HG03342 (cell line): Measurements from ENCODE around the gene KCTD3.

Experiments used
- ATAC-seq: cut with Tn5 transposase; IDR thresholded peaks from one replicate; pipeline ENCODE4 v1.9.1; 2021; ENCODE audit warnings: mild to moderate bottlenecking, moderate library complexity; ENCODE audit not compliant: unreplicated experiment

The KCTD3 gene

DNA sequence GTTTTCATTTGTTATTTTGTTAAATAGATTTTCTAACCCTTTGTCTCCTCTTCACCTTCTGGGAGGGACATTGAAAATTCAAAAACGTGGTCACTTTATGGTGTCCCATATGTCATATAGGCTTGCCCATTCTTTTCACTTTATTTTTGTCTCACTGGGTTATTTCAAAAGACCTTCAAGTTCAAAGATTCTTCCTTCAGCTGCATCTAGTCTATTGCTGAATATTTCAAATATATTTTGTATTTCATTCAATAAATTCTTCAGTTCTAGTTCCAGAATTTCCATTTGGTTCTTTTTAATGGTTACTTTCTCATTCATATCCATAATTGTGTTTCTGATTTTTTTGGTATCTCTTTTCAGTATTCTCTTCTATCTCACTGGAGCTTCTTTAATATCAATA is 11.6 kb upstream of the KCTD3 start:
- no peak for ATAC-seq

DNA sequence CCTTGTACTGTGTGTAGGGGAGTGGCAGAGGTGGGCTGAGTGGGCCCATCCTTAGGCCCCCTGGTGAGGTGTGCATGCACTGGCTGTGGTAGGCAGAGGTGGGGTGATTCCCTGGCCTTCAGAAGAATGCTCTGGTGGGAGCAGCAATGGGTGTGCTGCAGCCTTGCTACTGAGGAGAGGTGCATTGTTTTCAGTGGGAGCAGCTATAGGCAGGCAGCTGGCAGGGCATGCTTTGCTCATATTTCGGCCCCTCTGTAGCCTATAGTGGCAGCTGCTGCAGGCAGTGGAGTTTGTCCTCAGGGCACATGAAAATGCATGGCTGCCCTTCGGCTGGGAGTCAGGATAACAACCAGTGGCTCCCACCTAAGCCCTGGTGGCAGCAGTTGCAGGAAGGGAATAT is 10.1 kb upstream of the KCTD3 start:
- ATAC-seq, result no peak

DNA sequence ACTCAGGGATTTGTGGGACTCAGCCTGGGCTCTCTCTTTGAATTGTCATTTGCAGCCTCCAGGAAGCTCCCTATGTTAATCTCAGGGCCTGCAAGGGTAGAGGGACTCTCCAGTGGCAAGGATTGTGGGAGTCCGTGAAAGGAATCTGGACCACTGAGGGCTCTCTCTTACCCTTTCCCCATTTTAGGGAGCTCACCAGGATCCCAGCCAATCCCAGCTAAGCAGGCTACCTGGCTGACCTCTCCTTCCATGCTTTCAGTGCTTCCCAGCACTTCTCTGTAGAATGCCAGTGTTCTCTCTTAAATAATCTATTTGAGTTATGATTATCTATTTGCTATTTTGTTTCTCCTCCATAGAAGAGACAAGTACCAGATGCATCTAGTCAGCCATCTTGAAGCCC is 9.6 kb upstream of the KCTD3 start:
- ATAC-seq, result no peak

- no peak for ATAC-seq
Measured at GRCh38 chr1:215557992-215558626, 9.0 kb upstream of the KCTD3 start.

GRCh38 chr1:215567491-215568298 is 591 bp downstream of the KCTD3 start:
- peak; percentile 55 for ATAC-seq

- no peak for ATAC-seq
Measured at GRCh38 chr1:215568299-215568692, 1.2 kb downstream of the KCTD3 start.

GRCh38 chr1:215569986-215570824 is 3.1 kb downstream of the KCTD3 start:
- ATAC-seq, result no peak

- ATAC-seq, result no peak
Measured at GRCh38 chr1:215581896-215582295, 14.8 kb downstream of the KCTD3 start.

- ATAC-seq, result no peak
Measured at GRCh38 chr1:215583185-215583749, 16.2 kb downstream of the KCTD3 start.

DNA sequence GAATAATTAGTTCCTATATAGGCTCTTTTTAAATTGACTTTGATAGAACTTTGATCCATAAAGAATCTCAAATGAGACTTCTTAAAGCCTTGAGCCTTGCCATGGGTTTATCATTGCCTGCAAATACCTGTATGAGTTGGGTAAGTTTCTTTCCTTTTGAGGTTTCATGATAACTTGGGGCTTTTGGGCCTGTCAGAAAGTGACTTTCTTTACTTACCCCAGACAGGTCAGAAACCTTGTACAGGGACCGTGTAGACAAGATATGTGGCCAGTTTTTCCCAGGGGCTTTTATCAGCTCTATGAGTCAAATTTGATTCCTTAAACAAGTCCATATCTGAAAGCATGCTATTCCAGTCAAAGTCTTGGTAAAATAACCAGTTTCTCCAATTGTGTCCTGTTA is 17.3 kb downstream of the KCTD3 start:
- no peak for ATAC-seq

DNA sequence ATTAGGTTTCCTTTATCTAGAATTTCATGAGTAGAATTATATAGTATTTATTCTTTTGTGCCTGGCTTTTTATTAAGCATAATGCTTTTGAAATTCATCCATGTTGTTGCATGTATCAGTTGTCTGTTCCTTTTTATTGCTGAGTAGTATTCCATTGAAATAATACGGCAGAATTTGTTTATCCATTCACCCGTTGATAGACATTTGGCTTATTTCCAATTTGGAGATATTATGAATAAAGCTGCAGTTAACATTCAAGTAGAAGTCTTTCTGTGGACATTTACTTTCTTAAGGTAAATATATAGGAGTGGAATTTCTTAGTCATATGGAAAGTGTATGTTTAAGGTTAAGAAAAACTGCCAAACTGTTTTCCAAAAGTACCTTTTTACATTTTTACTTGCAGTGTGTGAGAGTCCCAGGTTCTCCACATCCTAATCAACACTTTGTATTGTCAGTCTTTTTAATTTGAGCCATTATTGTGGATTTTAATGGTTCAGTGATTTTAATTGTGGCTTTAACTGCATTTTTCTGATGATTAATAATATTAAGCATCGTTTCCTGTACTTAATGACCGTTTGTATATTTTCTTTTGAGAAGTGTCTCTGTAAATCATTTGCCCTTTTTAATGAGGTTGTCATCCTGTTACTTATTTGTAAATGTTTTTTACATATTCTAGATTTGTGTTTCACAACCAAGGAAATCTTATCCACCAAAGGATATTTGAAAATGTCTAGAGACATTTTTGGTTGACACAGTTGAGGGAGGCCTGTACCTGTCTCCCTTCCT is 22.7 kb downstream of the KCTD3 start:
- no peak for ATAC-seq

DNA sequence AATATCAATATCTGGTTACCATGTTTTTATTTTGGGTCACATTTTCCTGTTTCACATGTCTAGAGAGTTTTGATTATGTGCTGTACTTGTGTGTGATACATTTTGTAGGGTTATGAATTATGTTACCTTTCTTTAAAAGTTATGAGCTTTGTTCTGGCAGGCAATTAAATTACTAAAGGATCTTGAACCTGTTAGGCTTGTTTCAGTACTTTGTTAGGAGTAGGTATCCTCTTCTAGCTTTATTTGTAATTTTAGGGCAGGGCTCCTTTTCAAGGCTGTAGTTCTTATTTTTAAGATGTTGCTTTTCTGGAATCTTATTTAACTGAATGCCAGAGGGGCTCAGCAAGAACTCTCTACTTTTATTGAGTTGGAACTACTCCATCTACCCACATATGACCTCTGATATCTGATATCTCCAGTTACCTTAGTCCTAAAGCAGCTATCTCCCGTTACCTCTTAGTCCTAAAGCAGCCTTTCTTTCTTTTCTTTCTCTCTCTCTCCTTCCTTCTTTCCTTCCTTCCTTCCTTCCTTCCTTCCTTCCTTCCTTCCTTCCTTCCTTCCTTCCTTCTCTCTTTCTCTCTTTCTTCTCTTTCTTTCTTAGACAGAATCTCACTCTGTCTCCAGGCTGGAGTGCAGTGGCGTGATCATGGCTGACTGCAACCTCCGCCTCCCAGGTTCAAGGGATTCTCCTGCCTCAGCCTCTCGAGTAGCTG is 23.8 kb downstream of the KCTD3 start:
- no peak for ATAC-seq

- ATAC-seq, result no peak
Measured at GRCh38 chr1:215594640-215595039, 27.5 kb downstream of the KCTD3 start.

- no peak for ATAC-seq
Measured at GRCh38 chr1:215595231-215595630, 28.1 kb downstream of the KCTD3 start.

GRCh38 chr1:215597961-215598360 is 30.9 kb downstream of the KCTD3 start:
- ATAC-seq, result no peak

DNA sequence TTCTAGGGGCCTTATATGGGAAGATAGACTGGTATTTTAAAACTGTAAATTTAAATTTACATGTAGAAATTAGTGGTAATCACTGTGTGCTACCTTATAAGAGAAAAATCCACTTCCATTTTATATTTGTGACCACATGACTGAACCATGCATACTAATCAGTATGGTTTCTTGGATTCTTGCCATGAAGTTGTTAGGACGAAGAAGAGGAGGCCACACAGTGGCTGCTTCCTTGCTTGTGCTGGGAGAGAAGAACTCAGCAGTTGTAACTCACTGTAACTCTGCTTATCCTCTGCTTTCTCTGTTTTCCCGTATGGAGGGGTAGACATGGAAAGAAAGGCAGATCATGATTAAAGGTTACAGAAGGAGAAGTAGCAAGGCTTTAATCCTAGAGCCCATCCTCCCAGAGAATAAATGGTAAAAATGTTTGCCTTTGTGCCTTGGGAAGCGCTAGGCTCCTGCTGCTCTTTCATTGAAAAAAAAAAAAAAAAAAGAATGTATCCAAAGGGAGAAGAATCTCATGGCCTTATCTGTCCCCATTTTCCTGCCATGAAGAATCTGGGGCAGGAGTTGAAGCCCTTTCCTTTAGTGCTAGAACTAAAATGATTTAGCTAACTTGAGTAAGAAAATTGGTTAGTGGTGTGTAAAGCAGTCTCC is 32.4 kb downstream of the KCTD3 start:
- no peak for ATAC-seq

- ATAC-seq, result no peak
Measured at GRCh38 chr1:215600258-215600792, 33.2 kb downstream of the KCTD3 start.

DNA sequence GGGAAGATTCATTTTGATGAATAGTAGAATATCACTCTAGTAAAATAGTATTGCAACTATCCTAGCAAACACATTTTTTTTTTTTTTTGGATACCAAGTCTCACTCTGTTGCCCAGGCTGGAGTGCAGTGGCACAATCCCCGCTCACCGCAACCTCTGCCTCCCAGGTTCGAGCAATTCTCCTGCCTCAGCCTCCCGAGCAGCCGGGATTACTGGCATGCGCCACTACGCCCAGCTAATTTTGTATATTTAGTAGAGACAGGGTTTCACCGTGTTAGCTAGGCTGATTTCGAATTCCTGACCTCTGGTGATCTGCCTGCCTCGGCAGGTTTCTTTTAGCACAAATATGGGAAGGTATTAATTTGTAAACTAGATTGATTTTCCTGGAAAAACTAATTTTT is 33.8 kb downstream of the KCTD3 start:
- no peak for ATAC-seq

DNA sequence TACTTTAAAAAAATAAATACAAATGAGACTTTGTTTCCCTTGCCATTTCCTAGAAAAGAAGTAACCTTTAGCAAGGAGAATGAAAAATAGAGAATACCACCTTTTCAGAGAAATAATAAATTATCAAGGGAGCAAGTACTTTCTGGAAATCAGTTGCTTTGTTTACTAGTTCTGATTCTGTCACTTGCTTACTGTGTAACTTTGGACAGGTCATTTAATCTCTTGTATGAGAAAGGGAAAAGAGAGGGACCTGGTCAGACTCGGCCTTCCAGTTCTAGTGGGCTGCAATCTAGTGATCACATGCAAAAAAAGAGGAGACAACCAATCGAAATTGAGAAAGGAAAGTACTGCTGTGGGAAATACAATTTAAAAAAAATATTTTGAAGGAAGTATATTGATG is 34.2 kb downstream of the KCTD3 start:
- ATAC-seq, result no peak
